Endothelial cell of umbilical vein (primary cell): ENCODE results near the gene C11orf65. TPM values are rescaled to one million over a fixed set of nuclear protein-coding genes. Genes with fewer than 3 reads are reported as not detected.

Source experiments
- BruUV-seq: library from RNA; stranded (reverse); fragments of 400-500 nt; replicated peaks from 2 replicates; lab custom pipeline; 2021; lab: Mats Ljungman, UMichigan
- CTCF ChIA-PET: fragments of 300-600, 350-600 bp; sonication (Branson Sonifier 250); formaldehyde crosslinking; loops from one replicate; lab custom pipeline; 2021; ENCODE audit warnings: antibody characterized with exemption, inconsistent platforms; lab: Charles Lee
- POLR2A ChIA-PET: fragments of 300-600, 350-600 bp; sonication (Branson Sonifier 250); formaldehyde crosslinking; loops from one replicate; lab custom pipeline; 2021; ENCODE audit warnings: antibody characterized with exemption, inconsistent platforms; lab: Charles Lee
- DNase-seq: peaks from one replicate; pipeline ENCODE4 v3.0.0-alpha.2; 2011; ENCODE audit warnings: low read depth, low spot score
- FAIRE-seq: peaks from 2 replicates; lab custom pipeline; 2011; peaks lifted over from hg19 to GRCh38; lab: Jason Lieb, UNC
- H2AFZ ChIP-seq: 2 replicates; pipeline ENCODE4 v1.6.0; 2012; ENCODE audit warnings: low read depth, low read length, control low read depth, inconsistent platforms
- H3K27ac ChIP-seq: 2 replicates; pipeline ENCODE4 v1.5.1; 2011; ENCODE audit warnings: low read depth, mild to moderate bottlenecking, control low read depth, low read length, moderate library complexity; ENCODE audit not compliant: insufficient read depth
- H3K27me3 ChIP-seq, 2 experiments: 2 replicates each; pipeline versions ENCODE4 v1.6.0 to v1.6.1; 2011; ENCODE audit warnings: low read length in 2 of 2, mixed read lengths in 1 of 2; ENCODE audit not compliant: control insufficient read depth in 2 of 2, insufficient read depth in 2 of 2
- H3K36me3 ChIP-seq, 2 experiments: 2 replicates in 1 of 2; 3 replicates in 1 of 2; pipeline ENCODE4 v1.5.1; 2011; ENCODE audit warnings: low read length in 2 of 2, mild to moderate bottlenecking in 1 of 2, moderate library complexity in 1 of 2; ENCODE audit not compliant: control insufficient read depth in 2 of 2, insufficient read depth in 2 of 2; ENCODE audit errors: extremely low read depth in 1 of 2
- H3K4me1 ChIP-seq: 3 replicates; pipeline ENCODE4 v1.5.1; 2011; ENCODE audit warnings: mild to moderate bottlenecking, low read length; ENCODE audit not compliant: control insufficient read depth, insufficient read depth; ENCODE audit errors: extremely low read depth
- H3K4me2 ChIP-seq: 2 replicates; pipeline ENCODE4 v1.6.1; 2011; ENCODE audit warnings: low read length, control low read depth, mixed read lengths; ENCODE audit not compliant: insufficient read depth
- H3K4me3 ChIP-seq, 3 experiments: fragments of 200-600 bp in 1 of 3; sonication (generic), shearing (Covaris generic) in 1 of 3; replicated peaks in 1 of 3; 2 replicates each; pipeline ENCODE4 v1.5.1; 2011 to 2016; ENCODE audit warnings: control low read depth in 3 of 3, low read length in 3 of 3, mild to moderate bottlenecking in 2 of 3, inconsistent platforms in 1 of 3, low read depth in 1 of 3, moderate library complexity in 1 of 3; ENCODE audit not compliant: insufficient read depth in 1 of 3
- H3K79me2 ChIP-seq: 2 replicates; pipeline ENCODE4 v1.6.0; 2012; ENCODE audit warnings: low read length, inconsistent platforms; ENCODE audit not compliant: control insufficient read depth, insufficient read depth
- H3K9ac ChIP-seq: replicated peaks from 2 replicates; pipeline ENCODE3; 2011; ENCODE audit warnings: low read length, control low read depth; ENCODE audit not compliant: insufficient read depth; ENCODE audit errors: extremely low read depth
- H3K9me1 ChIP-seq: replicated peaks from 3 replicates; pipeline ENCODE4 v1.6.0; 2011; ENCODE audit warnings: mild to moderate bottlenecking, low read length; ENCODE audit not compliant: control insufficient read depth, insufficient read depth; ENCODE audit errors: extremely low read depth
- H3K9me3 ChIP-seq: replicated peaks from 2 replicates; pipeline ENCODE4 v1.5.1; 2012; ENCODE audit warnings: low read length, inconsistent platforms; ENCODE audit not compliant: control insufficient read depth, insufficient read depth
- H4K20me1 ChIP-seq: replicated peaks from 2 replicates; pipeline ENCODE3; 2011; ENCODE audit warnings: mild to moderate bottlenecking, low read length; ENCODE audit not compliant: control insufficient read depth, insufficient read depth; ENCODE audit errors: extremely low read depth
- CTCF ChIP-seq, 2 donors: IDR thresholded peaks; 1 replicate in 1 of 2; 2 replicates in 1 of 2; pipeline ENCODE4 v1.5.1; 2011; ENCODE audit warnings: low read length in 2 of 2, mild to moderate bottlenecking in 2 of 2, moderate library complexity in 2 of 2, control low read depth in 1 of 2, inconsistent platforms in 1 of 2, low read depth in 1 of 2; ENCODE audit not compliant: insufficient read depth in 1 of 2; ENCODE audit errors: extremely low read depth in 1 of 2
- EZH2 ChIP-seq: IDR thresholded peaks from 2 replicates; pipeline ENCODE4 v1.6.1; 2012; ENCODE audit warnings: borderline replicate concordance, low read depth, mild to moderate bottlenecking, moderate library complexity, low read length, inconsistent platforms; ENCODE audit not compliant: severe bottlenecking
- FOS ChIP-seq: IDR thresholded peaks from 2 replicates; pipeline ENCODE4 v1.6.1; 2011; ENCODE audit warnings: mild to moderate bottlenecking, low read length, moderate library complexity, borderline replicate concordance; ENCODE audit not compliant: insufficient read depth
- GATA2 ChIP-seq: IDR thresholded peaks from 2 replicates; pipeline ENCODE4 v1.7.0; 2011; ENCODE audit warnings: low read depth, mild to moderate bottlenecking, moderate library complexity, mixed read lengths, low read length; ENCODE audit not compliant: insufficient read length, insufficient read depth
- JUN ChIP-seq: IDR thresholded peaks from 2 replicates; pipeline ENCODE4 v1.6.1; 2011; ENCODE audit warnings: borderline replicate concordance, low read depth; ENCODE audit not compliant: insufficient read length, insufficient read depth
- MYC ChIP-seq: IDR thresholded peaks from one replicate; pipeline ENCODE4 v1.6.1; 2011; ENCODE audit warnings: mild to moderate bottlenecking, low read depth, low read length
- POLR2A ChIP-seq: IDR thresholded peaks from 2 replicates; pipeline ENCODE4 v1.6.1; 2012; ENCODE audit warnings: low read depth, mild to moderate bottlenecking, control low read depth, low read length
- POLR2AphosphoS5 ChIP-seq: IDR thresholded peaks from 2 replicates; pipeline ENCODE4 v1.6.1; 2012; ENCODE audit warnings: low read depth, mild to moderate bottlenecking, control low read depth, low read length, moderate library complexity; ENCODE audit not compliant: insufficient read depth
- dilution Hi-C: fragments of 300-500 bp; cut with MboI; formaldehyde crosslinking; loops from one replicate; pipeline ENCODE4 v1.15.0; 2019; ENCODE audit warnings: low sequenced_read_pairs; ENCODE audit not compliant: extremely low pct_ligation_motif_present
- intact Hi-C: fragments of 100-400 bp; cut with micrococcal nuclease; formaldehyde crosslinking; loops from one replicate; pipeline ENCODE4 v1.10.0; 2022
- polyA plus RNA-seq, 4 experiments: library from polyadenylated mRNA; depleted of rRNA in 3 of 4; stranded (reverse) in 3 of 4; unstranded in 1 of 4; fragments of >200 nt; gene quantifications; 2 replicates each; pipeline versions ENCODE4 v1.2.1 to v1.2.3, GENCODE V29; 2011 to 2012; ENCODE audit warnings: missing spikeins in 1 of 4
- total RNA-seq: library from RNA; stranded (reverse); gene quantifications from 2 replicates; pipeline ENCODE4 v1.2.3, GENCODE V29; 2021
- TF ChIP-seq, protein P1 (sequence below): IDR thresholded peaks from 2 replicates; pipeline ENCODE4 v1.6.1; 2011; ENCODE audit not compliant: insufficient read depth, insufficient read length

Gene C11orf65
- total and polyA plus RNA-seq, 2 donors (not counting 3 experiments of a cell fraction or from before 2014, with no cell fraction given) = not detected

DNA sequence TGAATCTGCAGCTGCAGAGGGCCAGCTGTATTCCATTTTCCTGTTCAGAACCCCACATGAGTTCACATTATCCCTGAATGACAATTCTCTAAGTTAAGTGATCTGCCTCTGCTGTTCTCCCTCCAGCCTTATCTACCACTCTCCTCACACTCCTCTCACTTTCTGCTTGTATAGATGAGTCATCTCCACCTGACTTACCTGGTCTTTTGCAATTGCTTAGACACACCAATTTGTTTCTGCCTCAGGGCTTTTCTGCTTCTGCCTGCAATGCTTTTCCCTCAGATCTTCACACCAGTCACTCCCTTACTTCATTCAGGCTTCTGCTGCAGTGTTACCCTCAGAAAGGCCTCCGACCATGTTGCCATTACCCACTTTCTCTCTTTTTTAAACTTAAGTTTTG lies 126.4 kb downstream of the C11orf65 start:
- POLR2A ChIA-PET = no interaction called here
- no TSS peak for BruUV-seq
- dilution Hi-C loops (no loop called here), intact Hi-C loops (no loop called here)
- no peak overlapping the region for H3K27ac ChIP-seq
- H3K27me3 ChIP-seq = no peaks in the 10 kb centered on the region
- no peaks in the 10 kb centered on the region for H3K4me1 ChIP-seq
- CTCF ChIA-PET = no interaction called here
- no peak overlapping the region for H3K4me3 ChIP-seq
- no peaks in the 10 kb centered on the region for H3K9me3 ChIP-seq
- FAIRE-seq (no peak), DNase-seq (no peak)
- no peaks in the 10 kb centered on the region for H3K79me2 ChIP-seq
- no peaks in the 10 kb centered on the region for H3K36me3 ChIP-seq
- no peak overlapping the region for H2AFZ ChIP-seq
- no peaks in the 10 kb centered on the region for H4K20me1 ChIP-seq
- H3K9ac ChIP-seq = no peak overlapping the region
- no peak overlapping the region for H3K4me2 ChIP-seq
- TF ChIP-seq MYC (no peak), EZH2 (no peak), POLR2A (no peak), GATA2 (no peak), POLR2AphosphoS5 (no peak), FOS (no peak), JUN (no peak), CTCF (IDR thresholded peaks at IDR 0.05; ENCODE audit: extremely low read depth in 1 of 2, insufficient read depth in 1 of 2, low read depth in 1 of 2, low read length in 2 of 2) (no peak)
- TF ChIP-seq, protein P1, sequence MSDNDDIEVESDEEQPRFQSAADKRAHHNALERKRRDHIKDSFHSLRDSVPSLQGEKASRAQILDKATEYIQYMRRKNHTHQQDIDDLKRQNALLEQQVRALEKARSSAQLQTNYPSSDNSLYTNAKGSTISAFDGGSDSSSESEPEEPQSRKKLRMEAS = no peak
- H3K9me1 ChIP-seq = no peaks in the 10 kb centered on the region
